Measurements from ENCODE around the gene MYO18B. TPM values are rescaled to one million over a fixed set of nuclear protein-coding genes. Genes with fewer than 3 reads are reported as not detected.

Gene MYO18B, protein sequence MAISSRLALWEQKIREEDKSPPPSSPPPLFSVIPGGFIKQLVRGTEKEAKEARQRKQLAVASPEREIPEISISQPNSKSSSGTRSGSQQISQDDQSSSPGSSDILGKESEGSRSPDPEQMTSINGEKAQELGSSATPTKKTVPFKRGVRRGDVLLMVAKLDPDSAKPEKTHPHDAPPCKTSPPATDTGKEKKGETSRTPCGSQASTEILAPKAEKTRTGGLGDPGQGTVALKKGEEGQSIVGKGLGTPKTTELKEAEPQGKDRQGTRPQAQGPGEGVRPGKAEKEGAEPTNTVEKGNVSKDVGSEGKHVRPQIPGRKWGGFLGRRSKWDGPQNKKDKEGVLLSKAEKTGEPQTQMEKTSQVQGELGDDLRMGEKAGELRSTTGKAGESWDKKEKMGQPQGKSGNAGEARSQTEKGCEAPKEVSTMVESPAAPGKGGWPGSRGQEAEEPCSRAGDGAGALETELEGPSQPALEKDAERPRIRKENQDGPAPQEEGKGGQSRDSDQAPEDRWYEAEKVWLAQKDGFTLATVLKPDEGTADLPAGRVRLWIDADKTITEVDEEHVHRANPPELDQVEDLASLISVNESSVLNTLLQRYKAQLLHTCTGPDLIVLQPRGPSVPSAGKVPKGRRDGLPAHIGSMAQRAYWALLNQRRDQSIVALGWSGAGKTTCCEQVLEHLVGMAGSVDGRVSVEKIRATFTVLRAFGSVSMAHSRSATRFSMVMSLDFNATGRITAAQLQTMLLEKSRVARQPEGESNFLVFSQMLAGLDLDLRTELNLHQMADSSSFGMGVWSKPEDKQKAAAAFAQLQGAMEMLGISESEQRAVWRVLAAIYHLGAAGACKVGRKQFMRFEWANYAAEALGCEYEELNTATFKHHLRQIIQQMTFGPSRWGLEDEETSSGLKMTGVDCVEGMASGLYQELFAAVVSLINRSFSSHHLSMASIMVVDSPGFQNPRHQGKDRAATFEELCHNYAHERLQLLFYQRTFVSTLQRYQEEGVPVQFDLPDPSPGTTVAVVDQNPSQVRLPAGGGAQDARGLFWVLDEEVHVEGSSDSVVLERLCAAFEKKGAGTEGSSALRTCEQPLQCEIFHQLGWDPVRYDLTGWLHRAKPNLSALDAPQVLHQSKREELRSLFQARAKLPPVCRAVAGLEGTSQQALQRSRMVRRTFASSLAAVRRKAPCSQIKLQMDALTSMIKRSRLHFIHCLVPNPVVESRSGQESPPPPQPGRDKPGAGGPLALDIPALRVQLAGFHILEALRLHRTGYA (N-terminal part only)
- total RNA-seq (not detected in 2 replicates), polyA plus RNA-seq (0.01 and 0.02 TPM in 2 replicates), polyA minus RNA-seq (0.21 and 0.27 TPM in 2 replicates), Bru-seq, nascent RNA (percentile 7 among the genes with signal in this experiment), BruChase-seq, experiment 1, labeled RNA remaining after a 6-hour chase (percentile 6 among the genes with signal in this experiment), BruChase-seq, experiment 2, labeled RNA remaining after a 2-hour chase (percentile 1 among the genes with signal in this experiment)
- 0.01 TPM in 1 of 2 replicates, not detected in the other for polyA plus RNA-seq (2011; cell fraction: cytosol; rRNA removed)
- 0.04 and 0.05 TPM in 2 replicates for polyA plus RNA-seq (2011; cell fraction: nucleus; rRNA removed)
- polyA plus RNA-seq (2012), result not detected in 2 replicates
- polyA minus RNA-seq (2011; cell fraction: cytosol; rRNA and poly(A)+ RNA removed), result not detected
- 0.05 TPM in 1 of 2 replicates, not detected in the other for polyA minus RNA-seq (2011; cell fraction: nucleus; rRNA and poly(A)+ RNA removed)
- long read RNA-seq, partial matches to known transcripts, result 0 of 1 reads
- long read RNA-seq, other reads (novel, unspliced or antisense), result 1 of 1 reads

DNA sequence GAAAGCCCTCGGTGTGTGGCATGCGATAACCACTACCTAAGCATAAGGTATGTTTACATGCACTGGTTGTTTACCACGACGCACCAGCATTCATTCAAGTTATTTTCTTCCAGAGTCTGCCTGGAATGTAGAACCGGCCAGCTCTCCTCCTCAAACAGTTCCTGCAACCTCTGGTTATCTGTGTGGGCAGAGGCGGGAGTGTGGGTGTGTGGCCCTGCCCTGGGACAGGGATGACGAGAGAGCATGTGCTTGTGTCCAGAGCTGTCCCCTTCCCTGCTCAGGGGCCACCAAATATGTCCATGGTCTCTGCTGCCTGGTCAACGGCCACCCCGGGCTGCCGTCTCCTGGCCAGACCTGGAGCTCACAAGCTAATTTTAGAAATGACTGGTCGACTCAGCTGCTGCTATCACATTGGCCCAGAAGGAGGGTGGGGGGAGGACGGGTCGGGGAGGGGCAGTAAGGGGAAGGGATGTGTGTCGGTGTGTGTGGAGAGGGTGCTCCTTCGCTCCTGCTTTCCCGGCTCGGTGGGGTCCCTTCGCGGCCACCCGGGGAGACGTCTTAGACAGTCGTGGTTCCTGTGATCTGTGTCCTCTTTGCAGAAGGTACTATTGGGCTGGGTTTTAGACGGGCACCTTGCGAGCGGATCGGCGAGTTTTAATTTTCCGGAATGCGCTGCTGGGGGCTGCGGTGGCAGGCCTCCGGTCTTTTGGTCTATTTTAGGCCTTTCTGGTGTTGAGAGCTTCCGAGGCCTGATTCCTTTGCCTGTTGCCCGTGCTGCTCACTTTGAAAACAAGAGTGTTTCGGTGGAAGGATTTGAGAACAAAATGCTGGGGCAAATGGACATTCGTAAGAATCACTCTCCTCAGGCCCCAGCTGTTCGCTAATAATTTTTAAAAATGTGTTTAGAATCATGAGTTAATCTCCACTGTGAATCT lies at the start of gene MYO18B:
MYO18B (plus strand) TSS at position 497 of the 935 bp plus-strand sequence. CDS start 18,905 bp downstream, outside the sequence.
- TF ChIP-seq MYC (IDR thresholded peaks at IDR 0.05; ENCODE audit: low read depth, low read length), result no peak
- TF ChIP-seq, protein P1, sequence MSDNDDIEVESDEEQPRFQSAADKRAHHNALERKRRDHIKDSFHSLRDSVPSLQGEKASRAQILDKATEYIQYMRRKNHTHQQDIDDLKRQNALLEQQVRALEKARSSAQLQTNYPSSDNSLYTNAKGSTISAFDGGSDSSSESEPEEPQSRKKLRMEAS (IDR thresholded peaks at IDR 0.05; ENCODE audit: insufficient read depth, insufficient read length), result no peak
- no peak for TF ChIP-seq GATA2 (IDR thresholded peaks at IDR 0.05; ENCODE audit: insufficient read depth, insufficient read length, low read depth, low read length)
- TF ChIP-seq CTCF (IDR thresholded peaks at IDR 0.05; ENCODE audit: extremely low read depth in 1 of 2, insufficient read depth in 1 of 2, low read depth in 1 of 2, low read length in 2 of 2), result no peak
- TF ChIP-seq JUN (IDR thresholded peaks at IDR 0.05; ENCODE audit: borderline replicate concordance, insufficient read depth, insufficient read length, low read depth), result no peak
- no peak for TF ChIP-seq FOS (IDR thresholded peaks at IDR 0.05; ENCODE audit: borderline replicate concordance, insufficient read depth, low read length)
- TF ChIP-seq POLR2A (IDR thresholded peaks at IDR 0.05; ENCODE audit: low read depth, low read length), result no peak
- no peak for TF ChIP-seq EZH2 (IDR thresholded peaks at IDR 0.05; ENCODE audit: borderline replicate concordance, low read depth, low read length, severe bottlenecking)
- TF ChIP-seq POLR2AphosphoS5 (IDR thresholded peaks at IDR 0.05; ENCODE audit: insufficient read depth, low read depth, low read length), result no peak
- POLR2A ChIA-PET, result no interaction called here
- no peaks in the 10 kb centered on the region for H3K9me3 ChIP-seq (replicated peaks; ENCODE audit: control insufficient read depth, insufficient read depth, low read length)
- no TSS peak for BruUV-seq (replicated peaks)
- H3K27me3 ChIP-seq (ENCODE audit: control insufficient read depth in 2 of 2, insufficient read depth in 2 of 2, low read length in 2 of 2), result no peaks in the 10 kb centered on the region
- no peak within 1 kb of the TSS for H3K27ac ChIP-seq (ENCODE audit: insufficient read depth, low read depth, low read length)
- DNase-seq (ENCODE audit: low read depth, low spot score), result no peak
- CTCF ChIA-PET, result interaction anchor here (1.1 to 1.2 kb wide), 2 partner anchors 8 to 41 kb away, joined by 3 to 4 read pairs; no protein-coding TSS in a partner anchor
- no peaks in the 10 kb centered on the region for H3K9me1 ChIP-seq (replicated peaks; ENCODE audit: control insufficient read depth, extremely low read depth, insufficient read depth, low read length)
- intact Hi-C loops (cut with micrococcal nuclease), result no loop called here
- no peaks in the 10 kb centered on the region for H3K36me3 ChIP-seq (ENCODE audit: control insufficient read depth in 2 of 2, extremely low read depth in 1 of 2, insufficient read depth in 2 of 2, low read length in 2 of 2)
- FAIRE-seq, result no peak
- H3K9ac ChIP-seq (replicated peaks; ENCODE audit: extremely low read depth, insufficient read depth, low read length), result no peak within 1 kb of the TSS
- H4K20me1 ChIP-seq (replicated peaks; ENCODE audit: control insufficient read depth, extremely low read depth, insufficient read depth, low read length), result no peaks in the 10 kb centered on the region
- peaks cover 11% of the 10 kb centered on the region for H3K4me1 ChIP-seq (ENCODE audit: control insufficient read depth, extremely low read depth, insufficient read depth, low read length)
- no peak within 1 kb of the TSS for H3K4me2 ChIP-seq (ENCODE audit: insufficient read depth, low read length)
- no peak within 1 kb of the TSS for H3K4me3 ChIP-seq (replicated peaks in 1 of 3; ENCODE audit: insufficient read depth in 1 of 3, low read depth in 1 of 3, low read length in 3 of 3)
- dilution Hi-C loops (cut with MboI; ENCODE audit: extremely low pct_ligation_motif_present, low sequenced_read_pairs), result no loop called here
- no peak within 1 kb of the TSS for H2AFZ ChIP-seq (ENCODE audit: low read depth, low read length)
- no peaks in the 10 kb centered on the region for H3K79me2 ChIP-seq (ENCODE audit: control insufficient read depth, insufficient read depth, low read length)

Measured in endothelial cell of umbilical vein (primary cell).